Thyroid gland (tissue), 4 donors: ENCODE results near the gene OCA2. TPM values are rescaled to one million over a fixed set of nuclear protein-coding genes. Genes with fewer than 3 reads are reported as not detected.

Experiments used
- DNase-seq, 2 donors: peaks; one replicate each; pipeline ENCODE4 v3.0.0-alpha.2; 2019
- H3K27ac ChIP-seq, 3 donors: fragments of 200-600 bp; sonication (generic); 1 replicate in 2 of 3; 2 replicates in 1 of 3; pipeline ENCODE4 v1.5.1; 2016 to 2019; ENCODE audit warnings: mild to moderate bottlenecking in 1 of 3, moderate library complexity in 1 of 3
- H3K27me3 ChIP-seq: fragments of 200-600 bp; sonication (generic); one replicate; pipeline ENCODE4 v1.5.1; 2019
- H3K36me3 ChIP-seq, 2 donors: fragments of 200-600 bp; sonication (generic); one replicate each; pipeline ENCODE4 v1.5.1; 2016 to 2019
- H3K4me1 ChIP-seq, 2 donors: fragments of 200-600 bp; sonication (generic); one replicate each; pipeline ENCODE4 v1.5.1; 2017 to 2019
- H3K4me3 ChIP-seq, 3 donors: fragments of 200-600 bp; sonication (generic); replicated peaks in 1 of 3; 1 replicate in 2 of 3; 2 replicates in 1 of 3; pipeline ENCODE4 v1.5.1; 2016; ENCODE audit warnings: mild to moderate bottlenecking in 1 of 3
- H3K9me3 ChIP-seq: fragments of 200-600 bp; sonication (generic); one replicate; pipeline ENCODE4 v1.5.1; 2017
- CTCF ChIP-seq, 6 experiments: fragments of 200-600 bp in 3 of 6; fragments of 450-650 bp in 3 of 6; sonication (generic) in 3 of 6; IDR thresholded peaks; one replicate each; pipeline ENCODE4 v1.5.1; 2016 to 2019; ENCODE audit warnings: antibody characterized with exemption in 6 of 6, mild to moderate bottlenecking in 2 of 6, inconsistent platforms in 1 of 6, moderate library complexity in 1 of 6
- POLR2A ChIP-seq, 2 donors: fragments of 450-650 bp; IDR thresholded peaks; one replicate each; pipeline ENCODE4 v1.6.1; 2017; ENCODE audit warnings: antibody characterized with exemption in 2 of 2, mild to moderate bottlenecking in 2 of 2, moderate library complexity in 1 of 2
- WGBS, 2 donors: methylation state at CpG; one replicate each; pipeline ENCODE4 v1.1.5; 2017; 5-methylcytosine and 5-hydroxymethylcytosine counted together
- intact Hi-C: fragments of 100-400 bp; cut with DNase I; formaldehyde crosslinking; loops from one replicate; pipeline ENCODE4 v1.15.1; 2023
- total RNA-seq, 4 donors: library from RNA; depleted of rRNA; stranded (reverse); fragments of >200 nt; gene quantifications; one replicate each; pipeline ENCODE4 v1.2.3, GENCODE V29; 2016

Gene OCA2
- total RNA-seq, 4 donors from 2014 or later, result 5.5 to 20.5 (median 13.8) TPM

DNA sequence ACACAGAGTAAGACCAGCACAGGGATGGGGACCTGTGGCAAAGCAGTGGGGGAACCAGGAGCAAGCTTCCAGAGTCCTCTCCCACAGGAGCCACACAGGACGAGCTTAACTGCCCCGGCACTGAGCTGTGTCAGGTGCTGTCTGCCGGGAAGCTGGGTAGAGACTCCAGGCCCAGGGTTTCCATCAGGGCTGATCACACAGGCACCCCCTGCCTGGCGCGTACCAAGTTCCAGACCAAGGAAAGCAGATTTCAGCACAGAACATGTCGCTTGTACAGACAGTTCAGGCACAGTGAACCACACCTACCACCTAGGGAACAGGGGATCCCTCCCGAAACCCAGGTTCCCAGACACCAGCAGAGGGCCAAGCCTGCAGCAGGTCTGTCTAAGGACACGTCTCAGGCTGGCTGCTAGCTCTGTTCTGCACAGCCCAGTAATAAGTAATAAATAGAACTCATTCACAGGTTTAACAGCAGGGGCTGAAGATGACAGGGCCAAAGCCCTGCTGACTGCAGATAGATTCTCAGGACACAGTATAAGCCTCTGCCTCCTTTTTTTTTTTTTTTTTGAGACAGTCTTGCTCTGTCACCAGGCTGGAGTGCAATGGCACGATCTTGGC lies 30.2 kb upstream of the OCA2 start:
- WGBS, 2 donors, result 93 to 97% methylated on average over 4 to 9 of the region's 9 CpGs
- no peak for DNase-seq
- Histone ChIP-seq H3K4me1 (no peaks in the 10 kb centered on the region), H3K27me3 (no peaks in the 10 kb centered on the region), H3K27ac (no peak overlapping the region), H3K4me3 (no peak overlapping the region), H3K36me3 (peaks cover 21 to 28% of the 10 kb centered on the region in 2 donors), H3K9me3 (no peaks in the 10 kb centered on the region)
- intact Hi-C loops, result no loop called here
- no peak for TF ChIP-seq CTCF (IDR thresholded peaks at IDR 0.05)
- no peak for TF ChIP-seq POLR2A (IDR thresholded peaks at IDR 0.05)

DNA sequence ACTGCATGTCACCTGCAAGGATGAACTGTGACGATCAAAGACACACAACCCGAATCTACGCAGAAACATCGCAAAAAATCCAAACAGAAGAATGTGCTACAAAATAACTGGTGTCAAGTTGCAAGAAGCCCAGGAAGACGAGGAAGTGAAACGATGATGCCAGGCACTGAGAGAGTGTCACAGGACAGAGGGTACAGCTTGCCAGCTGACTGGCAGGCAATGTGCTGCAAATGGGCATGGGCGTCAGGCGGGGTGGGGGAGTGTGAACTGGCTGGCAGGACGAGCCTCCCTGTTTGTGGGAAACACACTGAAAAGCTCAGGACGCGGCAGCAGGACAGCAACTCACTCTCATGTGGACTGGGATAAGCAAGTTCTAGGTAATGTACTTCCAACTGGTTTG lies 28.9 kb upstream of the OCA2 start:
- 88 to 92% methylated on average over 11 of the region's 11 CpGs for WGBS, 2 donors
- H3K9me3 ChIP-seq, result no peaks in the 10 kb centered on the region
- no peak for DNase-seq
- H3K4me1 ChIP-seq, result peaks cover 0 to 3% of the 10 kb centered on the region in 2 donors
- no peak for TF ChIP-seq CTCF (IDR thresholded peaks at IDR 0.05)
- TF ChIP-seq POLR2A (IDR thresholded peaks at IDR 0.05), result no peak
- no peaks in the 10 kb centered on the region for H3K27me3 ChIP-seq
- H3K27ac ChIP-seq, result no peak overlapping the region
- intact Hi-C loops, result no loop called here
- peaks cover 28 to 32% of the 10 kb centered on the region in 2 donors for H3K36me3 ChIP-seq
- no peak overlapping the region for H3K4me3 ChIP-seq

GRCh38 chr15:28127036-28127435 lies 27.9 kb upstream of the OCA2 start:
- peaks cover 22 to 30% of the 10 kb centered on the region in 2 donors for H3K36me3 ChIP-seq
- no peaks in the 10 kb centered on the region for H3K27me3 ChIP-seq
- no peak overlapping the region for H3K4me3 ChIP-seq
- no peak for DNase-seq
- H3K27ac ChIP-seq, result no peak overlapping the region
- no peak for TF ChIP-seq POLR2A (IDR thresholded peaks at IDR 0.05)
- TF ChIP-seq CTCF (IDR thresholded peaks at IDR 0.05), result no peak
- peaks cover 0 to 3% of the 10 kb centered on the region in 2 donors for H3K4me1 ChIP-seq
- intact Hi-C loops, result no loop called here
- WGBS, 2 donors, result 78 to 82% methylated on average over 11 of the region's 11 CpGs
- H3K9me3 ChIP-seq, result no peaks in the 10 kb centered on the region

DNA sequence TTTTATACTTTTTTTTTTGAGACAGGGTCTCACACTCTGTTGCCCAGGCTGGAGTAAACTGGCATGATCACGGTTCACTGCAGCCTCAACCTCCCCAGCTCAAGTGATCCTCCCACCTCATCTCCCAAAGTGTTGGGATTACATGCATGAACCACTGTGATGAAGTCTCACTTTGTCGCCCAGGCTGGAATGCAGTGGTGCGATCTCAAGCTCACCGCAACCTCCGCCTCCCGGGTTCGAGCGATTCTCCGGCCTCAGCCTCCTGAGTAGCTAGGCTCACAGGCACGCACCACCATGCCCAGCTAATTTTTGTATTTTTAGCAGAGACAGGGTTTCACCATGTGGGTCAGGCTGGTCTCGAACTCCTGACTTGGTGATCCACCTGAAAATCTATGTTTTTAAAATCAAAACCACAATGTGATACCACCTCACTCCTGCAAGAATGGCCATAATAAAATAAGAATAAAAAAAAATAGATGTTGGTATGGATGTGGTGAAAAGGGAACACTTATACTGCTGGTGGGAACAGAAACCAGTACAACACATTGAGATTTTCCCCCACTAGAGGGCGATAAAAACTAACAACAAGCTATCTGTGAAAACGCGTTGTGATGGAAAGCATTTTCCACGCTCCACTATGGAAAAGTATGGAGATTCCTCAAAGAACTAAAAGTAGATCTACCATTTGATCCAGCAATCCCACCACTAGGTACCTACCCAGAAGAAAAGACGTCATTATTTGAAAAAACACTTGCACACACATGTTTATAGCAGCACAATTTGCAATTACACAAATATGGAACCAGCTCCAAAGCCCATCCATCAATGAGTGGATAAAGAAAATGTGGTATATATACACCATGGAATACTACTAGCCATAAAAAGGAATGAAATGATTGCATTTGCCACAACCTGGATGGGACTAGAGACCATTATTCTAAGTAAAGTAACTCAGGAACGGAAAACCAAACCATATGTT lies 26.8 kb upstream of the OCA2 start:
- no peaks in the 10 kb centered on the region for H3K27me3 ChIP-seq
- H3K4me1 ChIP-seq, result peaks cover 0 to 3% of the 10 kb centered on the region in 2 donors
- intact Hi-C loops, result no loop called here
- 68 to 72% methylated on average over 17 of the region's 17 CpGs for WGBS, 2 donors
- no peak for DNase-seq
- H3K27ac ChIP-seq, result no peak overlapping the region
- no peaks in the 10 kb centered on the region for H3K9me3 ChIP-seq
- no peak overlapping the region for H3K4me3 ChIP-seq
- TF ChIP-seq CTCF (IDR thresholded peaks at IDR 0.05) (peak; percentile 25 to 57 (median 44)), POLR2A (IDR thresholded peaks at IDR 0.05) (no peak)
- peaks cover 14 to 22% of the 10 kb centered on the region in 2 donors for H3K36me3 ChIP-seq

DNA sequence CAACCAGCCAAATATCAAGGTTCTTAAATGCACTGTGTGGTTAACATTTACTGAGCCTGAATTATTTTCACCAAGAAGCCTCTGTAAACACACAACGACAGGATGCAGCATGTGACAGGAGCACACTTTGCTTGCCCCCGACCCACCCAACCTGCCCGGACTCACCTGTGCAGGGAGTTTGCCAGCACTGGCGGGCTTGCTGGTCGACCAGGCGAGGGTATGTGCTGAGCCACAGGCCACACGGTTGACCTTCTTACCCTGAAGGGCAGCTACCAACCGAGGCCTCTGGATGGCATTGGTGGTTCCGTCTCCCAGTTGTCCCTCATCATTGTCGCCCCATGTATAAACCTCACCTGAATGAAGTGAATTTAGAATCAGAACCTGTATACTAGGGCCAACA lies 25.7 kb upstream of the OCA2 start:
- 98 to 100% methylated on average over 4 to 10 of the region's 10 CpGs for WGBS, 2 donors
- no peak overlapping the region for H3K27ac ChIP-seq
- H3K9me3 ChIP-seq, result no peaks in the 10 kb centered on the region
- H3K4me3 ChIP-seq, result no peak overlapping the region
- H3K27me3 ChIP-seq, result no peaks in the 10 kb centered on the region
- intact Hi-C loops, result no loop called here
- H3K36me3 ChIP-seq, result peaks cover 13 to 24% of the 10 kb centered on the region in 2 donors
- TF ChIP-seq POLR2A (IDR thresholded peaks at IDR 0.05), result no peak
- TF ChIP-seq CTCF (IDR thresholded peaks at IDR 0.05), result no peak
- H3K4me1 ChIP-seq, result peaks cover 0 to 3% of the 10 kb centered on the region in 2 donors
- no peak for DNase-seq
